ENCODE data around the gene TTC6. TPM values are rescaled to one million over a fixed set of nuclear protein-coding genes. Genes with fewer than 3 reads are reported as not detected.

The TTC6 gene
- polyA plus RNA-seq, 3 donors from 2014 or later, result not detected

DNA sequence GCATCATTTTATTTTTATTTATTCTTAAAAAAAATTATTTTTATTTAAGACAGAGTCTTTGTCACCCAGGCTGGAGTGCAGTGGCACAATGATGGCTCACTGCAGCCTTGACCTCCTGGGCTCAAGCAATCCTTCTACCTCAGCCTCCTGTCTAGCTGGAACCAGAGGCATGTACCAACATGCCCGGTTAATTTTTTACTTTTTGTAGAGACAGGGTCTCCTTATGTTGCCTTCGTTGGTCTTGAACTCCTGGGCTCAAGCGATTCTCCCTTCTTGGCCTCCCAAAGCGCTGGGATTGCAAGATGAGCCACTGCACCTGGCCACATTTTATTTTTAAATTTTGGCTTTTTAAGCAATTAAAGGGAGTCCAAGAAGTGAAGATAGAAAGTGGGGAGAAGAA is 21.4 kb downstream of the TTC6 start:
- peaks cover 0 to 4% (median 0%) of the 10 kb centered on the region in 3 donors for H3K36me3 Mint-ChIP-seq
- no peak overlapping the region for H3K4me3 Mint-ChIP-seq
- no peak for DNase-seq
- H3K9me3 Mint-ChIP-seq, result peaks cover 19 to 63% (median 41%) of the 10 kb centered on the region in 6 donors
- H3K4me1 Mint-ChIP-seq, result no peaks in the 10 kb centered on the region
- peaks cover 2 to 4% (median 4%) of the 10 kb centered on the region in 3 donors for H3K27me3 Mint-ChIP-seq (ENCODE audit: low read depth in 3 of 3)
- H3K27ac Mint-ChIP-seq, result no peak overlapping the region

DNA sequence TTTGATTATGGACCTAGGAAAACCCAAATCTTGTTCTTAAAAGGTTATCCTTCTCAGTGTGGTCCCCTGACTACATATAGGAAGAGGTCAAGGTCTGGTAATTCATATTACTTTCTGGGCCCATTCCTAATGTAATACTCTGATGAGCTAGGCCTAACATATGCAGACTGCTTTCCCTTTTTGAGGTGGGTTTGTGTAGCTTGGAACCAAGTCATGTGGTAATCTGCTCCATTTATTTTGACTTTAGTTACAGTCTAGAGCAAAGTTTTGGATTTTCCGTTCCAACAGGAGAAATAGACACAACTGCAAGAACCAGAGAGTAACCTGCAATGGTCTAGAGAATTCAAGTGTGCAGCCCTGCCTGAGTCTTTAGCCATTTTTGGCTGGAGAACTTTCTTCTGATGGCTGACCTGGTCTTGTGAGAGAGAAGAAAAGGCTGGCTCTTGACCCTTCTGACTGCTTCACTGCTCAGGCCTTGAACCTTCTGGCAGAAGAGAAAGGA is 22.5 kb downstream of the TTC6 start:
- H3K36me3 Mint-ChIP-seq, result peaks cover 0 to 4% (median 0%) of the 10 kb centered on the region in 3 donors

GRCh38 chr14:37618498-37619028 is 23.1 kb downstream of the TTC6 start:
- H3K4me3 Mint-ChIP-seq, result no peak overlapping the region
- H3K27me3 Mint-ChIP-seq (ENCODE audit: low read depth in 3 of 3), result peaks cover 2 to 4% (median 4%) of the 10 kb centered on the region in 3 donors
- DNase-seq, result no peak
- no peaks in the 10 kb centered on the region for H3K4me1 Mint-ChIP-seq
- peaks cover 0 to 4% (median 0%) of the 10 kb centered on the region in 3 donors for H3K36me3 Mint-ChIP-seq
- no peak overlapping the region for H3K27ac Mint-ChIP-seq
- peaks cover 14 to 51% (median 37%) of the 10 kb centered on the region in 6 donors for H3K9me3 Mint-ChIP-seq

More for the DNA sequence above, 22.5 kb downstream of the TTC6 start:
- Mint-ChIP-seq H3K4me1 (no peaks in the 10 kb centered on the region), H3K9me3 (peaks cover 12 to 53% (median 37%) of the 10 kb centered on the region in 6 donors), H3K4me3 (no peak overlapping the region), H3K27me3 (ENCODE audit: low read depth in 3 of 3) (peaks cover 2 to 4% (median 4%) of the 10 kb centered on the region in 3 donors), H3K27ac (no peak overlapping the region)
- no peak for DNase-seq

- Mint-ChIP-seq H3K27ac (no peak overlapping the region), H3K36me3 (peaks cover 0 to 4% (median 0%) of the 10 kb centered on the region in 3 donors), H3K4me3 (no peak overlapping the region), H3K4me1 (no peaks in the 10 kb centered on the region), H3K9me3 (peaks cover 13 to 43% (median 23%) of the 10 kb centered on the region in 6 donors), H3K27me3 (ENCODE audit: low read depth in 3 of 3) (peaks cover 2 to 4% (median 4%) of the 10 kb centered on the region in 3 donors)
- DNase-seq, result no peak
Observed at GRCh38 chr14:37620856-37621255, 25.4 kb downstream of the TTC6 start.

- peaks cover 1 to 4% (median 2%) of the 10 kb centered on the region in 3 donors for H3K27me3 Mint-ChIP-seq (ENCODE audit: low read depth in 3 of 3)
- no peak for DNase-seq
- H3K27ac Mint-ChIP-seq, result no peak overlapping the region
- H3K4me3 Mint-ChIP-seq, result no peak overlapping the region
- H3K9me3 Mint-ChIP-seq, result peaks cover 4 to 42% (median 16%) of the 10 kb centered on the region in 6 donors
- H3K4me1 Mint-ChIP-seq, result no peaks in the 10 kb centered on the region
- H3K36me3 Mint-ChIP-seq, result peaks cover 0 to 4% (median 0%) of the 10 kb centered on the region in 3 donors
Observed at GRCh38 chr14:37622231-37622923, 26.9 kb downstream of the TTC6 start.

DNA sequence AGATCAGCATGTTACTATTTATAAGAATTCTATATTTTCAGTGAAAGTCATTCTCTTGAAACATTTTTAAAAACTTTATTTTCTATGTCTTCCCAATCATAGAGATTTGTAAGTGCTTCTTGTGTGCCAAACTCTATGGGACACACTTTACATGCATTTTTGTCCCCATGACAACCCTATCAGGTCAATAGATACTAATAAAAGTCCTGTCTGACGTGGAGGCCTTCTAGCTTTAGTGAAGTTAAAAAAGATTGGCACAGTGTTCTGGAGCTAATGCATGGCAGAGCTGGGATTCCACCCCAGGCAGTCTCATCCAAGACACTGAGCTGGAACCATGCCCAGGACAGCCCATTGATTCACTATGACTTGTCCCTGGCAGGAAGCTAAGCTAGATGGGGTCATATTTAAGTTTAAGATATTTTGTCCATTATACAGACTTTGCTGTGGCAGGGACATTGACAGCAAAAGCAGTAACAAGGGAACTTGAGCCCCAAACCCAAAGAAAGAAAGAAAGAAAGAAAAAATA is 28.1 kb downstream of the TTC6 start:
- Mint-ChIP-seq H3K9me3 (peaks cover 6 to 34% (median 21%) of the 10 kb centered on the region in 6 donors), H3K27ac (no peak overlapping the region), H3K36me3 (peaks cover 0 to 4% (median 0%) of the 10 kb centered on the region in 3 donors), H3K27me3 (ENCODE audit: low read depth in 3 of 3) (peaks cover 1 to 4% (median 2%) of the 10 kb centered on the region in 3 donors), H3K4me3 (no peak overlapping the region), H3K4me1 (no peaks in the 10 kb centered on the region)
- no peak for DNase-seq

DNA sequence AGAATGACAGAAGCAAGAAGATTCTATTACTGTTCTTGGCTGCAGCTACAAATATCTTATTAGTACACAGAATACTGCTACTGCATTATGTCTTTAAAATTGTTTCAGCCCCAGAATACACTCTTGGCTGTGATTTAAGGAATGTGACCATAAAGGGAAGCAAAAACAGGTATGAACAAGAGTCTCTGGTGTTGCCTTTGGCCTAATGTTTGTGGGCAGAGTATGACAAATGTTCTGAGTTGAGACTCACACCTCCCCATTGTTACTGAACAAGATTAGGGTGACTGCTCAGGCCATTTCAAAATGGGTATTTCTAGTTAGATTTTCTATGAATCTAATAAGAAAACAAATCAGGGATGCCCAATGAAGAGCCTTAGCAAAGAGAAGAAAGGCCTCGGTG is 28.5 kb downstream of the TTC6 start:
- H3K36me3 Mint-ChIP-seq, result peaks cover 0 to 4% (median 0%) of the 10 kb centered on the region in 3 donors
- H3K4me3 Mint-ChIP-seq, result no peak overlapping the region
- DNase-seq, result no peak
- H3K27me3 Mint-ChIP-seq (ENCODE audit: low read depth in 3 of 3), result peaks cover 1 to 4% (median 2%) of the 10 kb centered on the region in 3 donors
- no peaks in the 10 kb centered on the region for H3K4me1 Mint-ChIP-seq
- peaks cover 6 to 37% (median 20%) of the 10 kb centered on the region in 6 donors for H3K9me3 Mint-ChIP-seq
- H3K27ac Mint-ChIP-seq, result no peak overlapping the region

DNA sequence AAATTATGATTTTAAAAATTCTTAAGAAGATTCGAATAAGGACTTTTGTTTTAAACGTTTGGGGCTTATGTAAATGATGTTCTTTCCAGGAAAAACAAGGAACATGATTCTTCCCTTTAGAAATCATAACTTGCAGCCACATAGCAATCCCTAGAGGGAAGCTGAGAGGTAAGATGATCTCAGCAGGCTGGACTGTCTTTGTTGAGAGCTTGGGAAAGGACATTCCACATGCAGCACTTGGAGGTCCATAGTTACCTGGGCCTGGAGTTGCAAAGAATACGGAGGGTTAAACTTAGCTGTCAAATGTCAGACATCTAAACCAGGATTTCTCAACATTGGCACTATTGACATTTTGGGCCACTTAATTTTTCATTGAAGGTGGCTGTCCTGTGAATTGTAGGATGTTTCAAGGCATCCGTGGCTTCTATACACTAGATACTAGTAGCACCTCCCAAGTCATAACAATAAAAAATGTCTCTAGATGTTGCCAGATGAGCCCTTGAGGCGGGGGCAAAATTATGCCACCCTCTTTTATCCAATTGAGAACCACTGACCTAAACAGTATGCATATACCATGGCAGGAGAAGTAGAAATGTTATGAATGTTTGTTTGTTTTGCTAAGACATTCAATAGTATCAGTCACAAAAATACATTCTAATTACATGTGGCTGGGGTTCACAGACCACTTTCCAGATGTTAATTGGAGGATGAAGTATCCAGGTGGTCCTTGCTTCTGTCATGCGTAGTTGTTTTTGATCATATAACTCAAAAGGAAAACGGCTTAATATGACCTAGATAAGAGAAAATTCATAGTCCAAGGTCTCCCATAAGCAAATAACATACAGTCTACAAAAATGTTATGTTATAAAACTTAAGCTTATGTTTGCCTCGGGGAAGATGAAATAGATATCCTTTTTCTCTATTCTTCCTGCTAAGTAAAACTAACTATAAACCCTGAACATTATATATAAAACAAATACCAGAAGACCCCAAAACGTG is 30.5 kb downstream of the TTC6 start:
- no peak for DNase-seq
- Mint-ChIP-seq H3K4me1 (no peaks in the 10 kb centered on the region), H3K27me3 (ENCODE audit: low read depth in 3 of 3) (peaks cover under 1 to 2% (median 1%) of the 10 kb centered on the region in 3 donors), H3K4me3 (no peak overlapping the region), H3K36me3 (no peaks in the 10 kb centered on the region), H3K27ac (no peak overlapping the region), H3K9me3 (peaks cover 8 to 39% (median 21%) of the 10 kb centered on the region in 6 donors)

DNA sequence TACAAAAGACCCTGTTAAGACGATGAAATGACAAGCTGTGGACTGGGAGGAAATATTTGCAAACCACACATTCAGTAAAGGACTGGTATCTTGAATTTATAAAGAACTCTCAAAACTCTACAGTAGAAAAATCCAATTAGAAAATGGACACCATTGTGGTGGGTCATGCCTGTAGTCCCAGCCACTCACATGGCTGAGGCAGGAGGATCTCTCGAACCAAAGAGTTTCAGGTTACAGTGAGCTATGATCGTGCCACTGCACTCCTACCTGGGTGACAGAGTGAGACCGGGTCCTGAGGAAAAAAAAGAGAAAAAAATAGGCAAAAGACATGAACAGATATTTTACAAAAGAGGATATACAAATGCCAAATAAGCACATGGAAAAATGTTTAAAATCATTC is 41.9 kb downstream of the TTC6 start:
- Mint-ChIP-seq H3K9me3 (peaks cover 13 to 32% (median 21%) of the 10 kb centered on the region in 6 donors), H3K27ac (no peak overlapping the region), H3K4me1 (no peaks in the 10 kb centered on the region), H3K4me3 (no peak overlapping the region), H3K27me3 (ENCODE audit: low read depth in 3 of 3) (peaks cover 0 to 5% (median 0%) of the 10 kb centered on the region in 3 donors), H3K36me3 (no peaks in the 10 kb centered on the region)
- no peak for DNase-seq

DNA sequence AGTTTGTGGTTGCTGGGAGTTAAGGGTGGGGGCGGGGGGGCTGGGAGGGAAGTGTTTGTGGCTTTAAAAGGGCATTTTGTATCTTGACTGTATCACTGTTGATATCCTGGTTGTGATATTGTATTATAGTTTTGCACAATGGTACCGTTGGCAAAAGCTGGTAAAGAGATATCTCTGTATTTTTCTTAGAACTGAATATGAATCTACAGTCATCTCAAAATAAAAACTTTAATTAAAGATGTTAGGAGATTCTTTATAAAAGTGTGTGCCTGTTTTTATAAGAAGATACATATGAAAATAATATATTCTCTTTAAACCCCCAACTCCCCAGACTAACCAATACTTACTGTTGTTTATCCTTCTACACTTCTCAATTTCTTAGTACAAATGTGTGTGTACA is 43.2 kb downstream of the TTC6 start:
- Mint-ChIP-seq H3K36me3 (no peaks in the 10 kb centered on the region), H3K9me3 (peaks cover 13 to 32% (median 21%) of the 10 kb centered on the region in 6 donors), H3K27me3 (ENCODE audit: low read depth in 3 of 3) (peaks cover 0 to 5% (median 0%) of the 10 kb centered on the region in 3 donors), H3K27ac (no peak overlapping the region), H3K4me3 (no peak overlapping the region), H3K4me1 (no peaks in the 10 kb centered on the region)
- DNase-seq, result no peak

GRCh38 chr14:37641117-37641516 is 45.7 kb downstream of the TTC6 start:
- H3K9me3 Mint-ChIP-seq, result peaks cover 4 to 17% (median 10%) of the 10 kb centered on the region in 6 donors
- no peak overlapping the region for H3K27ac Mint-ChIP-seq
- no peak for DNase-seq
- H3K4me3 Mint-ChIP-seq, result no peak overlapping the region
- no peaks in the 10 kb centered on the region for H3K36me3 Mint-ChIP-seq
- H3K4me1 Mint-ChIP-seq, result no peaks in the 10 kb centered on the region
- H3K27me3 Mint-ChIP-seq (ENCODE audit: low read depth in 3 of 3), result peaks cover 0 to 2% (median 0%) of the 10 kb centered on the region in 3 donors

DNA sequence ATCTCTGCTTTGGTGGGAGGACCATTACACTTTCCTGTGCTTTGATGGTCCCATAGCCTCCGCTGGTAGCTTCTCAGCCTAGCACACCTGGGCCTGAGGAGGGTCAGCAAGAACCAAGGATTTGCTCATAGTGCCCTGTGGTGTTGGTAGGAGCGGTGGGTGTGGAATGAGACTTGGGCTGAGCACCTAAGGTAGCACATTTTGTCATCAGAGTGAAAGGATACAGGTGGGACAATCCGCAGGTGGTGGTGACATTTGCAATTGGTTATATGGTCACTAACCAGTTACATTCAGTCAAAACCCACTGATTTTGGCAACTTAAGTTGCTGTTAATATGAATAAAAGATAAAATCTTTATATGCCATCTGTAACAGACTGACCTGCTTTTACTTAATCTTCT is 46.7 kb downstream of the TTC6 start:
- no peak for DNase-seq
- no peak overlapping the region for H3K27ac Mint-ChIP-seq
- no peaks in the 10 kb centered on the region for H3K36me3 Mint-ChIP-seq
- H3K4me1 Mint-ChIP-seq, result no peaks in the 10 kb centered on the region
- H3K9me3 Mint-ChIP-seq, result peaks cover 0 to 17% (median 7%) of the 10 kb centered on the region in 6 donors
- H3K27me3 Mint-ChIP-seq (ENCODE audit: low read depth in 3 of 3), result peaks cover 0 to 2% (median 0%) of the 10 kb centered on the region in 3 donors
- H3K4me3 Mint-ChIP-seq, result no peak overlapping the region

DNA sequence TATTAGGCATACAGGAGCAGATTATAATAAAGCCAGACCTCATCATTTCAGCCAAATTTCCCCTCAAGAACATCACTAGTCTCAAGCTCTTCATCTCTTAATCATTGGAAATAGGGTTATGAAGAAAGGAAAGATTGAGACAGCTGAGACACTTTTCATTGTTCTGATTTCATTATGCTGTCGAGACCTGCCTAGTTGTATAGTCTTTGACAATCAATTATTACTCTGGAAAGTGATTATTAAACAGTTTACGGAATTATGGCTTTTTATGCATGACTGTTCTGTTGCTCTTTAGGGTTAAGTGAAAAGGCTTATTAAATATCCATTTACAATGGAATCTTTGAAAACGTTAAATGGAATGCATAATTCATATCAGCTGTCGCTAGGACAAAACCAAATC is 48.3 kb downstream of the TTC6 start:
- DNase-seq, result no peak
- H3K27ac Mint-ChIP-seq, result no peak overlapping the region
- no peaks in the 10 kb centered on the region for H3K4me1 Mint-ChIP-seq
- H3K9me3 Mint-ChIP-seq, result peaks cover 0 to 17% (median 5%) of the 10 kb centered on the region in 6 donors
- no peaks in the 10 kb centered on the region for H3K36me3 Mint-ChIP-seq
- no peaks in the 10 kb centered on the region for H3K27me3 Mint-ChIP-seq (ENCODE audit: low read depth in 3 of 3)
- H3K4me3 Mint-ChIP-seq, result no peak overlapping the region
